ENCODE measurements around the gene LCE2B.
"Not testable (repeated sequence)": the region's sequence is repeated elsewhere in the genome, so short reads cannot be mapped to it uniquely, and the experiment has no call there.

LCE2B gene, protein sequence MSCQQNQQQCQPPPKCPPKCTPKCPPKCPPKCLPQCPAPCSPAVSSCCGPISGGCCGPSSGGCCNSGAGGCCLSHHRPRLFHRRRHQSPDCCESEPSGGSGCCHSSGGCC

DNA sequence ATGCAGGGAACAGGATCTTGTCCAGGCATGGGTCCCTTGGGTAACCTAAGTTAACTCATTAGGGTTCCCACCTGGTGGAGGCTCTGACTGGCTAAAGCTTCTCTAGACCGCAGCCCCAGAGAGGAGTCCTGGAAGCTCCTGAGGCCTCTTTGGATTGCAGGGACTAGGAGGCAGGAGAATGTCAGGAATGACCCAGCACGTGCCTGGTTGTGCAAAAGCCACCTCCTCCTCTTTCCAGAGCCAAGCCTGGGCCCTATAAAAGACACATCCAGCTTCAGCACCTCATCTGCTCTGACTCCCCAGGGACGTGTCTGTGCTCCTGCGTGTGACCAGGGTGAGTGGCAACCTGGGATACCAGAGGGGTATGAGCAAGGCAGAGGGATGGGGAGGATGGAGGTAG, at the start of gene LCE2B:
Gene LCE2B, plus strand, starts transcription at position 301 of the 400 bp plus-strand sequence. CDS start 721 bp downstream, outside the sequence.
- not testable (repeated sequence) for DNase-seq (ENCODE audit: low read depth)

DNA sequence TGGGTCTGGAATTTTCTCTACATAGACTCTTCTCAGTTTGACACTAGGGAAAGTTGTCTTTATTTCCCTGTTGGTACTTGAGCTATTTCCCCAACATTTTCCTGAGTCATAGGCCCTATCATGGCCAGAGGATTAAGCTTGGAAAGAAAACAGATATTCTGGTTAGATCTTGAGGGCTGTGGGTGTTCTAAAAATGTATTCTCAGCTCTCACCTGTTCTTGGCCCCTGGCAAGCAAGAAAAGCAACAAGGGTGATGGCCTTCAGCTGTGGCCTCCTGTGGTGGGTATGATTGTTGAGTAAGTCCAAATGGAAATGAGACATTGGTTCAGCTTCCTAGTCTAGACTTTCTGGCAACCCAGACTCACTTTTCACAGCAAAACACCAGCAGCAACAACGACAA, 45.6 kb upstream of the LCE2B start:
- DNase-seq (ENCODE audit: low read depth) = no peak

DNA sequence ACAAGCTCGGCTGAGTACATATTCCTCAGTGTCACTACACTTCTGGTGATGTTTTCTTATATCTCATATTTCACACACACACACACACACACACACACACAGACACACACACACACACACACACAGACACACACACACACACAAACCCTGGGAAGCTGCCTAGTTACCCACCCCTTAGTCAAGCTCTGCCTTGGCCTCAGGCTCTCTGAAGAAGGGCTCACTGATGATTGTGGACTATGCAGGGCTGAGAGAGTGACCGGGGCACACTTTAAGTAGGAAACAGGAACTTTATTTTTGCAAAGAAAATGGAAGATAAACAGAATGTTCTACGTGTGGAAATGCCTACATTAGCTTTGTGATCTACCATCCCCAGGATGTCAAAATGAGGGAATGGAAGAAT, 42.0 kb upstream of the LCE2B start:
- DNase-seq (ENCODE audit: low read depth) = no peak

DNA sequence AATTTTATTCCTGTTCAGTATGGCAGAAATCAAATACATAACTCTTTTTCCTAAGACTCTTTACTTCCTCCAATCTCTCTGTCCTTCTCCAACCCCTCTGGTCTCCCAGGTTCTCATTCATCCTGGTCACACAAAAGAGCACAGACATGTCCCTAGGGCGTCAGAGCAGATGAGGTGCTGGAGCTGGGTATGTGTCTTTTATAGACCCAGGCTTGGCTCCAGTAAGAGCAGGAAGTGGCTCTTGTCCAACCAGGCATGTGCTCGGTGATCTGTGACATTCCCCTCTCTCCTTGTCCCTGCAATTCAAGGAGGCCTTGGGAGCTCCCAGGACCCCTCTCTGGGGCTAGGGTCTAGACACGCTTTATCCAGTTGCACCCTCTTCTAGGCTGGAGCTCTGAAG, 40.8 kb upstream of the LCE2B start:
- no peak for DNase-seq (ENCODE audit: low read depth)

DNA sequence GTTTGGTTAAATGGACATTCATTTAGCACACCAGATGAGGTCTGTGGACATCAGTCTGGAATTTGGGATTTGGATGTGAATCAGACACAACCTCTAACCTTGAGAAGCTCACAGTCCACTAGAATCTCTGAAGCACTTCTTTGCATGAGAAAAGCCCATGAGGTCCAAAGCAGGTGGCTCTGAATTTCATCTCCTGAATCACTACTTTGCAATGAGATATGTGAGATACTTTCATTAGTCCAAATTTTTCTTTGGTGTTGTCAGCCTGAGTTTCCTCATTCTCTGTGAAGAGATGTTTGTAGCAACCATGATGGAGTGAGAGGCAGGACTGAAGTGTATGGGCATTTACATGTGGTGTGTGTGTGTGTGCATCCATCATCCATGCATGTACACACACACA, 39.3 kb upstream of the LCE2B start:
- DNase-seq (ENCODE audit: low read depth) = no peak

DNA sequence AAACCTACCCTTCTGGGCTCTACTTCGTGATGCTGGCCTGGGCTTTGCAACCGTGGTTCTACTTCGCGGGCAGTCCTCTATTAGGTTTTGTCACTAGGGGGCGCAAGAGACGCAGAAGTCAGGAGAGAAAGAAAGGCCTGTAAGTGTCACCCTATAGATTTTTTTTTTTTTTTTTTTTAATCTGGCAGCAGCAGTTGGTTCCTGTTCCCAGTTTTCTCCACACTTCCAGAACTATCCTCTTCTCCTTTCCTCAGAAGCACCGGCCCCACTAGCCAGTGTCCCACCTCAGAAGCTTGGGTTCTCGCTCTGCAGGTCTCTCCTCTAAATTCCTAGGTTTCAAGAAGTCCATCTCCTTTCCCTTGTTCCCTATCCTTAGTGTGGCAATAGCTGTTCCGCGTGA, 31.8 kb upstream of the LCE2B start:
- peak; percentile 3 for DNase-seq (ENCODE audit: low read depth)

DNA sequence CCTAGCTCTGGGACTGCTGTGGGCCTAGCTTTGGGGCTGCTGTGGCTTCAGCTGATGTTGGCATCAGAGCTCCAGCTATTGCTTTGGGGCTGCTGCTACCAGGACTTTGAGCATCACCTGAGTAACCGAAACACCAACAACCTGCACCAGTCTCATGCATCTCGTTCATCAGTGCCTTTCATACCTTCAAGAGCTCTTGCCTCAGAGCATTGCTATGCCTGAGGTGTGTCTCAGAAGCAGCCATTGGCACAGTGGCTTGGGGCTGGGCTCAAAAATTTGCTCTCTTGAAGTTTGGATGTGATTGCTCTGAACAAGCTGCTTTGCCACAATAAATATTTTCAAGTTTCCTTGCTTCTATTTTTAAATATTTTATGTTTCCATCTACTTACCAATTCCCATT, 29.5 kb upstream of the LCE2B start:
- no peak for DNase-seq (ENCODE audit: low read depth)

DNA sequence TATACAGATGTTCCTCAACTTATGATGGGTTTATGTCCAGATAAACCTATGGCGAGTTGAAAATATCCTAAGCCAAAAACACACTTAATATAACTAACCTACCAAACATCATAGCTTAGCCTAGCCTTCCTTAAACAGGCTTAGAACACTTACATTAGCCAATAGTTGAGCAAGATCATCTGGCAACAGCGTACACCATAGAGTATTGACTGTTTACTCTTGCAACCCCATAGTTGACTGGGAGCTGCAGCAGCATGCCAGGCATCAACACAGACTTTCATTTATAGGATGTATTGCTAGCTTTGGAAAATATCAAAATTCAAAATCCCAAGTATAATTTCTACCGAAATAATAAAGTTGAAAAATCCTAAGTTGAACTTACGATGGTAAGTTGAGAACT, 28.2 kb upstream of the LCE2B start:
- DNase-seq (ENCODE audit: low read depth) = no peak

DNA sequence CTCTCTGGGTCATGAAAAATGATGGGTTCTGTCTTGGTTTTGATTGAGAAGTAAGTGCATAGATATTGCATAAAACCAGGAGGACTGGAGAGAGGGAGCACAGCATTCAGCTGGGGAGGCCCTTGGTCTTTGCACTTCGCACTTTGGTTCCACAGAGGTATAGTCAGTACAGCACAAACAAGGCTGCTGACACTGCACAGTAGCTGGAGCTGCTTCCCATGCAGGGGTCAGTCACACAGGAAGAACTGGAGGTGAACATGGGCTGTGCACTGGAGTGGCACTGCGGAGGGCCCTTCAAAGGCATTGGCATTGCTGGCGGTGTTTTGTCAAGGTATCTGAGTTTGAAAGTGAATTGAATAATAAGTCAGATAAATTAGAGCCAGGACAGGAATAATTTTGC, 27.3 kb upstream of the LCE2B start:
- DNase-seq (ENCODE audit: low read depth) = no peak

DNA sequence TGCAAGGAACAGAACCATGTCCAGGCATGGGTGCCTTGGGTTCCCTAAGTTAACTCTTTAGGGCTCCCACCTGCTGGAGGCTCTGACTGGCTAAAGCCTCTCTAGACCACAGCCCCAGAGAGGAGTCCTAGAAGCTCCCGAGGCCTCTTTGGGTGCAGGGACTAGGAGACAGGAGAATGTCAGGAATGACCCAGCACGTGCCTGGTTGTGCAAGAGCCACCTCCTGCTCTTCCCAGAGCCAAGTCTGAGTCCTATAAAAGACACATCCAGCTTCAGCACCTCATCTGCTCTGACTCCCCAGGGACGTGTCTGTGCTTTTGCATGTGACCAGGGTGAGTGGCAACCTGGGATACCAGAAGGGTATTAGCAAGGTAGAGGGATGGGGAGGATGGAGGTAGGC, 22.8 kb upstream of the LCE2B start, which contains the start of gene LCE2D:
Gene LCE2D, plus strand, starts transcription at position 283 of the 400 bp plus-strand sequence. CDS start 726 bp downstream, outside the sequence.
- no peak for DNase-seq (ENCODE audit: low read depth)

DNA sequence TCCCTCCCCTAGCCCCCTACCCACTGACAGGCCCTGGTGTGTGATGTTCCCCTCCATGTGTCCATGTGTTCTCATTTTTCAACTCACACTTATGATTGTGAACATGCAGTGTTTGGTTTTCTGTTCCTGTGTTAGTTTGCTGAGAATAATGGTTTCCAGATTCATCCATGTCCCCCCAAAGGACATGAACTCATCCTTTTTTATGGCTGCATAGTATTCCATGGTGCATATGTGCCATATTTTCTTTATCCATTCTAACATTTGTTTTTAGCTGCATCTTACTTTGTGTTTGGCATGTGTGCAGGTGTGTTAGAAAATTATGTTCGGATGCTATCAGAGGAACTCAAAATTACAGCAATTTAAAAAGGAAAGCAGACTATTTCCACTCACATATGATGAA, 19.8 kb upstream of the LCE2B start:
- DNase-seq (ENCODE audit: low read depth) = not testable (repeated sequence)

DNA sequence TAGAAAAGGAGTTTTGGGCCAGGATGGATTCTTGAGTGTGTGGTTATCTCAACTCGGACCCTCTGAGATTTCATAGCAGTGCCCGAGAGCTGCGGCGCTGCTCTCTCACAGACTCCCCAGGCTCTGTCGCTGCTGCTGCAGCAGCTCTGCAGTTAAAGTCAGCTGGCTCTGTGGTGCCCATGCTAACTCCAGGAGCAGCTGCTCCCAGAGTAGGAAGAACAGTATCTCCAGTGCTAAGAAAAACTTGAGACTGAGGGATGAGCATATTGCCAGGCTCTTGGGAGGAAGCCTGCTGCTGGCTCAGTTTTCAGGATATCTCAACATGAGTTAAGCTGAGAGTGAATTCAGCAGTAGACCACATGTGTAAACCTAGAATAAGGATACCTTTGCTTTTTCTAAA, 18.3 kb upstream of the LCE2B start:
- no peak for DNase-seq (ENCODE audit: low read depth)

DNA sequence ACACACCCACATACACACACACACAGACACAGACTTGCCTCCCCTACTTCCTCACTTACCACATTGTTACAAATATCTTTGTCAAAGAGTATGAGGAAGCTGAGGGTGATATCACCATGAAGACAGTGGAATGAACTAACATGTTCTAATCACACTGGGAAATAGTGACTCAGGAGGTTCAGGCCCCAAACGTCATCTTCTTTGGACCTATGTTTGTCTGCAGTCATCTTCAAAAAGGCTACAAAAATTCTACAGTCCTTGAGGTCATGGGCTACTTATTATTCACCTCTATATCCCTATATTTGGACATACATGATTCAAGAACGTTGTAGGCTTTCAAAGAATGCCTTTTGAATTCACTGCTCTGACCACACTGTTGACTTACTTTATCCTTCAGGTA, 12.9 kb upstream of the LCE2B start:
- no peak for DNase-seq (ENCODE audit: low read depth)

DNA sequence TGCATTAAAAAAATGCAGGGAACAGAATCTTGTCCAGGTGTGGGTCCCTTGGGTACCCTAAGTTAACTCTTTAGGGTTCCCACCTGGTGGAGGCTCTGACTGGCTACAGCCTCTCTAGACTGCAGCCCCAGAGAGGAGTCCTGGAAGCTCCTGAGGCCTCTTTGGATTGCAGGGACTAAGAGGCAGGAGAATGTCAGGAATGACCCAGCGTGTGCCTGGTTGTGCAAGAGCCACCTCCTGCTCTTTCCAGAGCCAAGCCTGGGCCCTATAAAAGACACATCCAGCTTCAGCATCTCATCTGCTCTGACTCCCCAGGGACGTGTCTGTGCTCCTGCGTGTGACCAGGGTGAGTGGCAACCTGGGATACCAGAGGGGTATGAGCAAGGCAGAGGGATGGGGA, 10.9 kb upstream of the LCE2B start, which contains the start of gene LCE2C:
Gene LCE2C, plus strand, starts transcription at position 297 of the 400 bp plus-strand sequence. CDS start 737 bp downstream, outside the sequence.
- not testable (repeated sequence) for DNase-seq (ENCODE audit: low read depth)

DNA sequence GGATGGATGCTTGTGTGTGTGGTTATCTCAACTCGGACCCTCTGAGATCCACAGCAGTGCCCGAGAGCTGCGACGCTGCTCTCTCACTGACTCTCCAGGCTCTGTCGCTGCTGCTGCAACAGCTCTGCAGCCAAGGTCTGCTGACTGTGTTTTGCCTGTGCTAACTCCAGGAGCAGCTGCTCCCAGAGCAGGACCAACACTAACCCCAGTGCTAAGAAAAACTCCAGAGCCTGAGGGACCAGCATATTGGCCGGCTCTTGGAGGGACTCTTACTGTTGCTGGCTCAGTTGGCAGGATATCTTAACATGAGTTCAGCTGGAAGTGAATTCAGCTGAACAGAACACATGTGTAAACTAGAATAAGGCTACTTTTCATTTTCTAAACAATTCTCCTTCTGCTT, 6.5 kb upstream of the LCE2B start:
- no peak for DNase-seq (ENCODE audit: low read depth)

DNA sequence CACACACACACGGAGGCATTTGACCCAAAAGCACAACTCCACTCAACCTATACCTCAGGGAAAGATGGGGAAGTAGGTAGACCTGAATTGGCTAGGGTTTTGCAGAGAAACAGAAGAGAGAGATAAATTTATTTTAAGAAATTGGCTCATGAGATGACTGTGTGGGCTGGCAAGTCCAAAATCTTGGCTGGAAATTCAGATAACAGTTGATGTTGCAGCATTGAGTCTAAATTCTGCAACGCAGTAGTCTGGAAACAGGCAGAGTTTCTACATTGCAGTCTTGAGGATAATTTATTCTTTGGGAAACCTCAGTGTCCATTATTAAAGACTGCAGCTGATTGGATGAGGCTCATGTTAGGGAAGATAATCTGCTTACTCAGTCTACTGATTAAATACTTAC, 4.3 kb upstream of the LCE2B start:
- DNase-seq (ENCODE audit: low read depth) = no peak

DNA sequence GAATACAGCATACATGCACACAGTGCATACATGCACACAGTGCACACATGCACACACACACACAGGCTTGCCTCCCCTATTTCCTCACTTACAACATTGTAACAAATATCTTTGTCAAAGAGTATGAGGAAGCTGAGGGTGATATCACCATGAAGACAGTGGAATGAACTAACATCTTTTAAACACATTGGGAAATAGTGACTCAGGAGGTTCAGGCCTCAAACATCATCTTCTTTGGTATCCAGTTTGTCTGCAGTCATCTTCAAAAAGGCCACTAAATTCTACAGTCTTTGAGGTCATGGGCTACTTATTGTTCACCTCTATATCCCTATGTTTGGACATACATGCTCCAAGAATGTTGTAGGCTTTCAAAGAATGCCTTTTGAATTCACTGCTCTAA, 2.1 kb upstream of the LCE2B start:
- DNase-seq (ENCODE audit: low read depth) = no peak

DNA sequence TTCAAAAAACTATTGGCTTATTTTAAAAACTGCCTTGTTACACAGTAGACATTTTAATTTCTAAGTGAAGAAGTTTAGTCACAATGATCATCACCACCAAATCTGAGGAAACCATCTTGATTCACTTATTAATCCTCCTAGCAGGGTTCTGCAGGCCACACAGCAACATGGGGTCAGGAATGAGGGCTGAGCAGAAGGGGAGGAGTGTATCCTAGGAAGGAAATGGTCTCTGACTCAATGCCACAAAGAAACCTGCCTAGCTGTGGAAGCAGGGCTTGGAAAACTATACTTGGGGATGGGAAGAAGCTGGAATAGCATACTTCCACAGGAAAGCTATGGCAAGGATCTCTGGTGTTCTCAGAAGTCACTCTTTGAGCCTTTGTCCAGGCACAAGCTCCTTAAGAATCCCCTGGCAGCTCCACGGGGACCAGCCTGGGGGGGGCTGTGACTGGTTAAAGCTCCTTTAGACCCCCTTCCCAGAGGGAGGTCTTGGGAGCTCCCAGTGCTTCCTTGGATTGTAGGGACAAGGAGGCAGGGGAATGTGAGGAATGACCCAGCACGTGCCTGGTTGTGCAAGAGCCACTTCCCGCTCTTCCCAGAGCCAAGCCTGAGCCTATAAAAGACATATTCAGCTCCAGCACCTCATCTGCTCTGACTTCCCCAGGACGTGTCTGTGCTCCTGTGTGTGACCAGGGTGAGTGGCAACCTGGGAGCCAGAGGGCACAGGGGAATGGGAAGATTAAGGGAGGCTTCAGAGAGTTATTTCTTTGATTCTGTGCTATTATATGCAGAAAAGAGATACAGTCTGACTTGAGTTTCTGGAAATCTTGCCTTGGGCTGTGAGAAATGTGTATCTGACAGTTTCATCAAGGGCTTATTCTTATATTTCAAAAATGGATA, 12.0 kb downstream of the LCE2B start, which contains the start of gene LCE2A:
Gene LCE2A, plus strand, starts transcription at position 645 of the 900 bp plus-strand sequence. CDS start 557 bp downstream, outside the sequence.
- no peak for DNase-seq (ENCODE audit: low read depth)

DNA sequence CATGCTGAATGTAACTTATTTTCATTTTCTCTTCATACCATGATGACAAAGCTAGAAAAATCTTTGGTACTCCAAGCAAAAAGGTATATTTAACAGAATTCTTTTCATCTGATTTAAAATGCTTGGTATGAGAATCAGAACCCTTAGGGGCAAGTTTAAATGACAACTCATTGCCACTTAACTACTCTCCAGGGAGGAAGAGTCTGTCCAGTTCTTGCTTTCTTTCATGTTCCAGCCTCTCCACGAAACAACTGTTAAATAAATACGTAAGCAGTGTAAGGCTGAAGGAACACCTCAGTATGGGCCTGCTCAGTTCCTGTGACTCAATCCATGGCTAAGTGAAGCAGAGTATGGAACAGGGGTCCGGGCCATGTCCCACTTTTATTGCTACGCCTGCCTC, 13.8 kb downstream of the LCE2B start:
- DNase-seq (ENCODE audit: low read depth) = no peak

DNA sequence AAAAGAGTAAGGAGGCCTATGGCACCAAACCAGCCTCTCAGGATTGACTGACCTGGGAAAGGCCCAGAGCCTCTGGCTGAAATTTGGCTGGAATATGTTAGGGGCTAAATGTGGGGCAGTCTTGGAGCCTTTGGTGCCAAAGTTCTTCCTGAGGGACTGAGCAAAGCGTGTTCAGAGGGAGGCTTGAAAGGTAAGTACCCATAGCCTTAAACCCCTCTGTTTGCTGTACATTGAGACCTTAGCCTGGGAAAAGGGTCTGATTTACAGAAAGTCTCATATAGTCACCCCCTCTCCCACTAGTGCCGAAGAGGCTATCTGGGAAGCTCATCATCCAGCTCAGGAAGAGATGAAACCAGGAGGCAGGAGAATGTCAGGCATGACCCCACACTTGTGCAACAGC, 21.9 kb downstream of the LCE2B start, which contains the start of gene LCE4A:
Gene LCE4A, plus strand, starts transcription at position 301 of the 400 bp plus-strand sequence. CDS start 916 bp downstream, outside the sequence.
- no peak for DNase-seq (ENCODE audit: low read depth)

DNA sequence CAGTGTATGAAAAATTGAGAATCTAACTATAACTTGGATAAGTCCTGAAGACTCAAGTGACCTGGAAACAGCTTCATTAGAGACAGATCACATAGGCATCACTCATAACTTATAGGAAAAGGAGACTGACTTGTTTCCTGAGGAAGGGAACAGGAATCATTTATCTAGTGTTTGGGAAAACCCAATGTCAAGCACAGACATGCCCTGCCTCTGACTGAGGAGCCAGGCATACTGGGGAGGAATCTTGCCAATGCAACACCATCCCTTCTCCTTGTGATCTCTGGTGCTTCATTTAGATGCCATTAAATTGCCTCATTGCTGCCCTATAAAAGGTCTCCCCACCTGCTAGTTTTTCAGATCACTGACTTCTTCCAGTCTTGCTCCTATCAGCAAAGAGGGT, 32.3 kb downstream of the LCE2B start:
- DNase-seq (ENCODE audit: low read depth) = no peak

DNA sequence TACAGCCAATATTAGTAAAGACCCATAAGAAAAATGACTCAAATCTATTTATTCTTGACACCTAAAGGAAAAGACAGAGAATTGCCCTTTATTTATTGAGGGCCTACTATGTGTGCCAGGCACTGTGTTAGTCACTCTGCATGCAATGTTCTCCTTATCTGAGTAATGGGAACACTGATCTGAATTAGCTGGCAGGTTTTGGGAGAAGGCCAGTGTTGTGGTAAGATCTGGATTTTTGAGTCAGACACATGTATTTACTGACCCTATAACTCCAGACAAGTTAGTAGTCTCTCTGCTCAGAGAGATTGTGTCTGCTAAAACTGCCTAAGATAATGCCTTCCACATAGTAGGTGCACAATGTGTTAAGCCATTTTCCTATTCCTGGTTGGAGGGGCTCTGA, 39.3 kb downstream of the LCE2B start:
- no peak for DNase-seq (ENCODE audit: low read depth)

DNA sequence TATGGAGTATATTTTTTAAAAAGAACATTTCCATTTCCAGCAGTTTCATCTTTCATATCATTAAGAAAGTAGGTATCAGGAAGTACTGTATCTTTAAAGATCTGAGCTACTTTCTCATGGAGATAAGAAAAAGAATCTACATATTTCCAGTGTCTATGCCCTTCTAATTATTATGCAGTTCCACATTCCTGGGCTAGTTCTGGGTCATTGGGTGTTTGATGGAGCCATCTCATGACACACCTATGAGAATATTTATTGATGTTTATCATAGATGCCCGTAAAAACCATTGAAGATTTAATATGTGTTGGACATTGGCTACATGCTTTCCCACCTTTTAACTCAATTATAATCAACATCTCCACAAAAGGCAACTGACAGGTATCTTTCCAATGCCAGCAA, 43.1 kb downstream of the LCE2B start:
- no peak for DNase-seq (ENCODE audit: low read depth)
